T1000 (cell line): Measurements from ENCODE around the gene SYNGR4.

Experiments used
- DNase-seq: peaks from one replicate; lab custom pipeline; 2025; ENCODE audit warnings: mixed read lengths; lab: John Stamatoyannopoulos, UW

Gene SYNGR4

GRCh38 chr19:48341515-48342413 lies 22.4 kb upstream of the SYNGR4 start:
- DNase-seq: no peak

DNA sequence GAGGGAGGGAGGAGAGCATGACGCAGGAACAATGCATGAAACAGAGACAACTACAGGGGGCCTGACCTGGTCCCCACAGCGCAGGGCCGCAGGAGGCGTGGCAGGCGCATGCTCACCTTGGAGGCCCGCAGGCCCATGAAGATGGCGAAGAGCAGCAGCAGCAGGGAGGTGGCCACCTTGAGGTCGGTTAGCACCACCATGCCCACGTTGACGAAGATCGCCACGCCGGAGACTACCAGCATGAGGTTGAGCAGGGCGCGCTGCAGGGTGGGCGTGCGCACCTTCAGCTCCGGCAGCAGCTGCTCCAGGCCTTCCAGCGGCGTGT lies 21.8 kb upstream of the SYNGR4 start:
- no peak for DNase-seq

- DNase-seq: no peak
Measured at GRCh38 chr19:48342841-48343540, 21.2 kb upstream of the SYNGR4 start.

DNA sequence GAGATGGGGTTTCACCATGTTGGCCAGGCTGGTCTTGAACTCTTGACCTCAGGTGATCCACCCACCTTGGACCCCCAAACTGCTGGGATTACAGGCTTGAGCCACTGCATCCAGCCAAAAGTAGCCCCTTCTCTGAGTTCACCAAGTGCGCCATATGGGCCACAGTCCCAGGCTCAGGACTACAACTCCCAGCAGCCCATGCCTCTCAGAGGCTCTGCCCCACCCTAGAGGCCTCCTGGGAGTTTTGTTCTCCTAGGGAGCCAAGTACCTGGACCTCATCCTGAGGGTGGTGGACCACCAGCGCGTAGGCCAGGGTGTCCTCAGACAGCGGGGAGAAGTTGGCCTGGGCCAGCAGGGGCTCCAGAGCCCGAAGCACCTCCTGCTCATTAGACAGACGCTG lies 19.3 kb upstream of the SYNGR4 start:
- DNase-seq: no peak

GRCh38 chr19:48346191-48346590 lies 18.0 kb upstream of the SYNGR4 start:
- DNase-seq: no peak

DNA sequence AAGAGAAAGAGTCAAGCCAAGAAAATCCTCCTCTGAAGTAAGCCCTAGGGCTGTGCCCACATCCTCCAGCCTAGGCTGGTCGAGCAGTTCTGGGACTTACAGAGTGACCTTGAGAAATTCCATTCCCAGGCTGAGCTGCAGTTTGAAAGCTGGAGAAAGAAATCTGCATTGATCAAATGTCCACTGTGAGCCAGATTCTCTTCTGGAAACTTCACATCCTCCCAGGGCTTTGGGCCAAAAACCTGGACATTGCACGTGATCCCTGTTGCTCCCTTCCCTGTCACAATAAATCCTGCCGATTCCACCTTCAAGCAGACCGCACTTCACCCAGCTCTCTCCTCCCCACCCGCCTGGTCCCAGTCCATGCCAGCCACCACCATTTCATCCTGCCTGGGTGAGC lies 16.1 kb upstream of the SYNGR4 start:
- DNase-seq: no peak

DNA sequence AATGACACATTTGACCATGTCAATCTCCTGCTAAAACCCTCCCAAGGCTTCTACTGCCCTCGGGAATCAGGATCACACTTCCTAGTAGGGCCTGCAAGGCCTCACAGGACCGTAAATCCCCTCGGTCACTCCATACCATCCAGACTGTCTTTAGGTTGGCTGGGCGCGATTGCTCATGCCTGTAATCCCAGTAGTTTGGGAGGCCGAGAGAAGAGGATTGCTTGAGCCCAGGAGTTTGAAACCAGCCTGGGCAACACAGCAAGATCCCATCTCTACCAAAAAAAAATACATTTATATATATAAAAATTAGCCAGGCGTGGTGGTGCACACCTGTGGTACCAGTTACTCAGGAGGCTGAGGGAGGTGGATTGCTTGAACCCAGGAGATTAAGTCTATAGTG lies 15.4 kb upstream of the SYNGR4 start:
- no peak for DNase-seq

DNA sequence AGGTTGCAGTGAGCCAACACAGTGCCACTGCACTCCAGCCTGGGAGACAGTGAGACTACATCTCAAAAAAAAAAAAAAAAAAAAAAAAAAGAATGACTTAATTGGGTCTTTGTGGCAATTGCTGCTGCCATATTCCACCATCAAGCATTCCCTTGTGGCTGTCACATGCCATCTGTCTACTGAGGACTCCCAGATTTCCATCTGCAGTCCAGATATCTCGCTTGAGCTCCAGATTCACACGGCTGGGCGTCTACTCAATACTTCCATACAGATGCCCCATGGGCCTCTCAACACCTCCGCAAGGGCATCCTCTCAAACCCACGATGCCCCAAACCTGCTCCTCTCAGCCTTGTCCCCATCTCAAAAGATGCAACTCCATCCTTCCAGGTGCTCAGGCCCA lies 13.3 kb upstream of the SYNGR4 start:
- no peak for DNase-seq

DNA sequence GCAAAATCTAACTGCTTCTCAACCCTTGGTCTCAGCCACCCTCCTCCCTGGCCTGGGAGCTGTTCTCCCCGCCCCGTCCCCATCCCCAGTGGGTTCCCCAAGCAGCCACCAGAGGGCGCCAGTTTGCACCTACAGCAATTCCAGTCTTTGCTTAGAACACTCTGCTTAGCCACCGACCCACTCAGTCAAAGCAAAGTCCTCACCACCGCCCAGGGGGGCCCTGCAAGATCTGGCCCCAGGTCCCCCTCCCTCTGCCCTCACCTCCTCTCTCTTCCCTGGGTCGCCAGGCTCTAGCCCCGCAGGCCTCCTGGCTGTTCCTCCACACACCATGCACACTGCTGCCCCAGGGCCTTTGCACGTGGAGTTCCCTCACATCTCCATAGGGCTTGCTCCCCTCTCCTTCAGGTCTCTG lies 12.8 kb upstream of the SYNGR4 start:
- no peak for DNase-seq

DNA sequence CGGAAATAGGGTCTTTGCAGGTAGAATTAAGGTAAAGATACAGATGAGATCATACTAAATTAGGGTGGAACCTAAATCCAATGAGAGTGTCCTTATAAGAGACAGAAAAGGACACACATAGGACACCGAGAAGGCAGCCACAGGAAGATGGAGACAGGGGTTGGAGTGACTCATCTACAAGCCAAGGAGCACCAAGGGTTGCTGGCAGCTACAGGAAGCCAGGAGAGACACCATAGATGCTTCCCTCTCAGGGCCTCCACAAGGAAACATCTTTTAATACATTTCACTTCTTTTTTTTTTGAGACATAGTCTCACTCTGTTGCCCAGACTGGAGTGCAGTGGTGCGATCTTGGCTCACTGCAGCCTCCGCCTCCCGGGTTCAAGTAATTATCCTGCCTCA lies 10.5 kb upstream of the SYNGR4 start:
- DNase-seq: no peak

GRCh38 chr19:48354332-48354992 lies 9.7 kb upstream of the SYNGR4 start:
- no peak for DNase-seq

- DNase-seq: no peak
Measured at GRCh38 chr19:48355365-48355954, 8.7 kb upstream of the SYNGR4 start.

GRCh38 chr19:48359123-48359522 lies 5.0 kb upstream of the SYNGR4 start:
- no peak for DNase-seq

- no peak for DNase-seq
Measured at GRCh38 chr19:48361912-48362311, 2.3 kb upstream of the SYNGR4 start.

DNA sequence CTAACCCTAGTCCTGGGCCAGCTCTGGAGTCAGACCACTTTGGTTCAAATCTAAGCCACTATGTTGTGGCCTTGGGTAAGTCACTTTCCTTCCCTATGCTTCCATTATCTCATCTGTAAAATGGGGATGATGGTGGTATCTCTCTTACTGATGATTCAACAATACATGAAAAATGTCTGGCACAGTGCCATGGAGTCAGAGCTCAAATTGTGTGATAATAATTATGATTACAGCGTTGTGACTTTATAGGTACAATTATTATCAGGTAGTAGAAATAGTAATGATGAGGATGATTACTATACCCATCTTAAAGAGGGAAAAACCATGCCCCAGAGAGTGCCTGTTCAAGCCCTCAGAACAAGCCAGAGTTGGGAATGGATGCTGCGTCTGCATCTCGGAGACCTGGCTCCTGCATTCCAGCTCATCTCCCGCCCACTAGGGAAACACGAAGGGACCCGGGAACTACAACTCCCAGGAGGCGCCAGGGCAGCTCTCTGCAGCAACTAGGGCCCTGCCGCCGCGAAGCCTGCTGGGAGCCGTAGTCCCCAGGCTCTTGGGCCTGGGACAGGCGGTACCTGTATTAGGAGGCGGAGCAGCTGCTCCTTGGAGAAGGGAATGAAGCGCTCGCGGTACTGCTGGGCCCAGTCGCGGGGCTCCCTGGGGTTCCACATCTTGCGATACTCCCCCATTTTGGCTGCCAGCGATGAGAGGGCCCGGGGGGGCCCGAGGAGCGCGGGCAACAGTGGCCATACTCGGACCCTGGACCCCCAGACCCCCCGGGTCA lies 1.3 kb upstream of the SYNGR4 start:
- peak; percentile 88 for DNase-seq

DNA sequence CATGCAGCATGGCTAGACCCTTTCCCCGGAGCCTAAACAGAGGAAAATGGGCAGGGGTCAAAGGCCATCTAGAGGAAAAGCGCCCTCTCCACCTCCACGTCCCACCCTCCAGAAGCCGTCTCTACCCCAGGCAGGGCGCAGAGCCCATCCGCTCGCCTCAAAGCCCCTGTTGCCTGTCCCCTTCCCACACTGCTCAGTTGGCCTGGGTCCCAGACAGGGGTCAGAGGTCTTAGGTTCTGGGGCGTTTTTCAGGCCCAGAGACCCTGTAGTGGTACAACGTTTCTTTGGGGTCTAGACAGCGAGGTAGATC lies 712 bp upstream of the SYNGR4 start:
- DNase-seq: no peak

- no peak for DNase-seq
Measured at GRCh38 chr19:48364598-48365348, 606 bp downstream of the SYNGR4 start.

DNA sequence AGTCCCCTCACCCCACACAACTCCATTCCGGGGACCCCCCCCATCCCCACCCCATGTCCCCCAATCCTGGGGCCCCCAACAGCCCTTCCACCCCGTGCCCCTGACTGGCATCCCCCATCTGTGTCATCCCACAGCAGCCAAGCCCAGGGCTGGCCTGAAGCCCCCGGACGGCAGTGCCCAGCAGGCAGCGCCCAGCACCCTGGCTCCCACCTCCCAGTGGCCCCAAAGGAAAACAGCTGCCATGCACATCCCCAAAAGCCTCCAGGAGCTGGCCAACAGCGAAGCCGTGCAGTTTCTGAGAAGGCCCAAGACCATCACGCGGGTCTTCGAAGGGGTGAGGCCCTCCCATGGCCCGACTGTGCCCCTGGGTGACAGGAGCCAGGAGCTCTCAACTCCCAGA lies 1.4 kb downstream of the SYNGR4 start:
- DNase-seq: no peak

DNA sequence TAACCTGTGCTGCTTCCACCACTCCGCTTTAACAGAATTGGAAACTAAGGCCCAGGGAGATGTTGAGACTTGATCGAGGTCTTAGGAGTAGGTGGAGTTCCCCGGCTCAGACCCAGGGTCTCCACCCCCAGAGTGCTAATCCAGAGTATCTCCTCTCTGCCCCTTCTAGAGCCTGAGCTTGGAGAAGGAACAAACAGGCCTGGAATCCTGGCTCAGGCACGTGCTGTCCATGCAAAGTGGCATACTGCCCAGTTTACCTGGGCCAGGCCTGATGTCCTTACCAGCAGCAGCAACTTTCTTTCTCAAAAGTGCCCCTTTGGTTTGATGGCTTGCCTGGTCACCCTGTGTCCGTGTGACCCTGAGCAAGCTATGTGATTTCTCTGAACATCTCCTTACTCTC lies 3.7 kb downstream of the SYNGR4 start:
- DNase-seq: no peak

- no peak for DNase-seq
Measured at GRCh38 chr19:48368936-48369335, 4.8 kb downstream of the SYNGR4 start.

GRCh38 chr19:48370955-48371354 lies 6.8 kb downstream of the SYNGR4 start:
- DNase-seq: no peak
